ENCODE data around the gene PCAT7. TPM values are rescaled to one million over a fixed set of nuclear protein-coding genes. Genes with fewer than 3 reads are reported as not detected.

Gene PCAT7
- total and polyA plus RNA-seq, 2 donors (not counting 3 experiments of a cell fraction or from before 2014, with no cell fraction given): not detected

DNA sequence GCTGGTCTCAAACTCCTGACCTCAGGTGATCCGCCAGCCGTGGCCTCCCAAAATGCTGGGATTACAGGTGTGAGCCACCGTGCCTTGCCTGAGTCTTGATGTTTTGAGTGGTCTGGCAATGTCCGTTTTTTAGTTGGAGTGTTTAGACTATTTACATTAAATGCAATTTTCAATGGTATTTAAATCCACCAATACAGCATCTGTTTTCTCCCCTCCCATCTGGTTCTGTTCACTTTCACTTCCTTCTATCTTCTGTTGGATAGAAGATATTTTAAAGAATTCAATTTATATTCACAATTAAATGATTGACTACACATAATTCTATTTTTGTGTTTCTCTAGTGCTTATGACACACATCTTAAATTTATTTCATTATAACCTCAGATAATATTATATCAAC lies 26.0 kb upstream of the PCAT7 start:
- intact Hi-C loops (cut with micrococcal nuclease) (no loop called here), dilution Hi-C loops (cut with MboI; ENCODE audit: extremely low pct_ligation_motif_present, low sequenced_read_pairs) (no loop called here)
- no peak for DNase-seq (ENCODE audit: low read depth, low spot score)
- Histone ChIP-seq H3K4me1 (ENCODE audit: control insufficient read depth, extremely low read depth, insufficient read depth, low read length) (no peaks in the 10 kb centered on the region), H3K4me2 (ENCODE audit: insufficient read depth, low read length) (no peak overlapping the region), H3K9ac (replicated peaks; ENCODE audit: extremely low read depth, insufficient read depth, low read length) (no peak overlapping the region), H3K4me3 (replicated peaks in 1 of 3; ENCODE audit: insufficient read depth in 1 of 3, low read depth in 1 of 3, low read length in 3 of 3) (no peak overlapping the region), H3K79me2 (ENCODE audit: control insufficient read depth, insufficient read depth, low read length) (no peaks in the 10 kb centered on the region), H4K20me1 (replicated peaks; ENCODE audit: control insufficient read depth, extremely low read depth, insufficient read depth, low read length) (no peaks in the 10 kb centered on the region), H3K9me1 (replicated peaks; ENCODE audit: control insufficient read depth, extremely low read depth, insufficient read depth, low read length) (no peaks in the 10 kb centered on the region), H3K9me3 (replicated peaks; ENCODE audit: control insufficient read depth, insufficient read depth, low read length) (no peaks in the 10 kb centered on the region), H3K36me3 (ENCODE audit: control insufficient read depth in 2 of 2, extremely low read depth in 1 of 2, insufficient read depth in 2 of 2, low read length in 2 of 2) (no peaks in the 10 kb centered on the region), H3K27me3 (ENCODE audit: control insufficient read depth in 2 of 2, insufficient read depth in 2 of 2, low read length in 2 of 2) (peaks cover 0 to 3% of the 10 kb centered on the region in 2 experiments), H2AFZ (ENCODE audit: low read depth, low read length) (no peak overlapping the region), H3K27ac (ENCODE audit: insufficient read depth, low read depth, low read length) (no peak overlapping the region)
- POLR2A ChIA-PET: no interaction called here
- CTCF ChIA-PET: no interaction called here
- no peak for FAIRE-seq
- TF ChIP-seq FOS (IDR thresholded peaks at IDR 0.05; ENCODE audit: borderline replicate concordance, insufficient read depth, low read length) (no peak), MYC (IDR thresholded peaks at IDR 0.05; ENCODE audit: low read depth, low read length) (no peak), EZH2 (IDR thresholded peaks at IDR 0.05; ENCODE audit: borderline replicate concordance, low read depth, low read length, severe bottlenecking) (no peak), JUN (IDR thresholded peaks at IDR 0.05; ENCODE audit: borderline replicate concordance, insufficient read depth, insufficient read length, low read depth) (no peak), POLR2A (IDR thresholded peaks at IDR 0.05; ENCODE audit: low read depth, low read length) (no peak), GATA2 (IDR thresholded peaks at IDR 0.05; ENCODE audit: insufficient read depth, insufficient read length, low read depth, low read length) (no peak), POLR2AphosphoS5 (IDR thresholded peaks at IDR 0.05; ENCODE audit: insufficient read depth, low read depth, low read length) (no peak)
- TF ChIP-seq, protein P1, sequence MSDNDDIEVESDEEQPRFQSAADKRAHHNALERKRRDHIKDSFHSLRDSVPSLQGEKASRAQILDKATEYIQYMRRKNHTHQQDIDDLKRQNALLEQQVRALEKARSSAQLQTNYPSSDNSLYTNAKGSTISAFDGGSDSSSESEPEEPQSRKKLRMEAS (IDR thresholded peaks at IDR 0.05; ENCODE audit: insufficient read depth, insufficient read length): no peak
- TF ChIP-seq, protein P2, sequence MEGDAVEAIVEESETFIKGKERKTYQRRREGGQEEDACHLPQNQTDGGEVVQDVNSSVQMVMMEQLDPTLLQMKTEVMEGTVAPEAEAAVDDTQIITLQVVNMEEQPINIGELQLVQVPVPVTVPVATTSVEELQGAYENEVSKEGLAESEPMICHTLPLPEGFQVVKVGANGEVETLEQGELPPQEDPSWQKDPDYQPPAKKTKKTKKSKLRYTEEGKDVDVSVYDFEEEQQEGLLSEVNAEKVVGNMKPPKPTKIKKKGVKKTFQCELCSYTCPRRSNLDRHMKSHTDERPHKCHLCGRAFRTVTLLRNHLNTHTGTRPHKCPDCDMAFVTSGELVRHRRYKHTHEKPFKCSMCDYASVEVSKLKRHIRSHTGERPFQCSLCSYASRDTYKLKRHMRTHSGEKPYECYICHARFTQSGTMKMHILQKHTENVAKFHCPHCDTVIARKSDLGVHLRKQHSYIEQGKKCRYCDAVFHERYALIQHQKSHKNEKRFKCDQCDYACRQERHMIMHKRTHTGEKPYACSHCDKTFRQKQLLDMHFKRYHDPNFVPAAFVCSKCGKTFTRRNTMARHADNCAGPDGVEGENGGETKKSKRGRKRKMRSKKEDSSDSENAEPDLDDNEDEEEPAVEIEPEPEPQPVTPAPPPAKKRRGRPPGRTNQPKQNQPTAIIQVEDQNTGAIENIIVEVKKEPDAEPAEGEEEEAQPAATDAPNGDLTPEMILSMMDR (IDR thresholded peaks at IDR 0.05; ENCODE audit: extremely low read depth in 1 of 2, insufficient read depth in 1 of 2, low read depth in 1 of 2, low read length in 2 of 2): no peak
- no TSS peak for BruUV-seq (replicated peaks)
